Fibroblast of skin of right biceps (primary cell): ENCODE results near the gene ZNF385D.

Source experiments
- DNase-seq: peaks from one replicate; pipeline ENCODE4 v3.0.0-alpha.2; 2013

The ZNF385D gene

DNA sequence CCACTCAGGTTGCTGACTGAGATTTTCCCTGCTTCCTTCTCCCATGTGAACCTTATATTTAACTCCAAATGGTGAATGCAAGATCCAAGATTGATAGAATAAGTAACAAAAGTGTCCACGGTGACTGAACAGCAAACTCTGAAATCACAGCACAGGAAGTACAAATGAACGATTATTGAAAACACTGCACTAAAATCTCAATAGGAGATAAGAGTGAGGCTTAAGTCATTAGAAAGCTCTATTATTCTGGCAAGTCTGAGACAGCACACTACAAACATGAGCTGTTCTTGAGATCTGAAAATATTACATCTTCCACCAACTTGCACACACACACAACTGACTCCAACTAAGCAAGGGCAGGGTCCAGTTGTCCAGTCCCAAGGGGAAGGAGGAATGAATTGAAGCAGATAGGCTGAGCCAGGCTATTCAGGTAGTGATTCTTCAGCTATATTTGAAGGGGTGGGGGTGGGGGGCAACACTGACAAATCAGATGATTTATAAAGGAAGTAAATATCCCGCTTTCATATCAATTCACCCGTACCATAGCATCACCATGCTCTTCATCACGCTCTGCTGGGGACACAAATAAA, 2.9 kb downstream of the ZNF385D start:
- DNase-seq: no peak

DNA sequence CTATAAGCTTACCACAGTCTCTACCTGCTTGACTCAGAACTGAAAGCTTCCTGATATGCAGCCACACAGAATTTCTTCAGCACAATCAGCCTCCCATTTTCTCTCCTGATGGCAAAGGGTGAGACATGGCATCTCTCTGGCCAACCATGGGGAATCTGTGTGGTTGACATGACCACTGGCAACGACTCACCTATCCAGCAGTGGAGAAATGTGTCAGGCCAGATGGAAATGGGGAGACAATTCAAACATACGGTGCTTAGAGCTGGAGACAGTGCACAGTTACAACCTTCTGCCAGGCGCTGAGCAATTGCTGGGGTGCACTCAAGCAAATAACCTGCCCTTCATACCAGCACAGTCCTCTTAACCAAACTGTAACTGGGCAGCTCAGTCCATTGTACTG, 3.6 kb downstream of the ZNF385D start:
- peak; percentile 26 for DNase-seq

DNA sequence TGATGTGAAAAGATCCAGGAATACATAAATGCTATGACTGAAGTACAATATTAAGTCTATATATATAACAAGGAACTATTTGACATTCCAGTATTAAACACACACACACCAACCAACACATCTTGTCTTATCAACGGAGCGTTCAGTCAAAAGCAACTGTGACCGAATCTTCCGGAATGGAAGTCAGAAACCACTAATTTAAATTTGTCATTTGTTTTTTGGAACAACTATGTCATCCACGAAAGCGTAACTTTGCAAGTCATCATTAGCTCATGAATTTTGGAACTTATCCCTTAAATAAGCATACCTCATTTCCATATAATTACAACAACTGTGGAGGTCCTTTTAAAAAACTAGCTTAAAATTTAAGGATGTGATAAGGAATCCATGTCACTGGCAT, 5.0 kb downstream of the ZNF385D start:
- peak; percentile 55 for DNase-seq

DNA sequence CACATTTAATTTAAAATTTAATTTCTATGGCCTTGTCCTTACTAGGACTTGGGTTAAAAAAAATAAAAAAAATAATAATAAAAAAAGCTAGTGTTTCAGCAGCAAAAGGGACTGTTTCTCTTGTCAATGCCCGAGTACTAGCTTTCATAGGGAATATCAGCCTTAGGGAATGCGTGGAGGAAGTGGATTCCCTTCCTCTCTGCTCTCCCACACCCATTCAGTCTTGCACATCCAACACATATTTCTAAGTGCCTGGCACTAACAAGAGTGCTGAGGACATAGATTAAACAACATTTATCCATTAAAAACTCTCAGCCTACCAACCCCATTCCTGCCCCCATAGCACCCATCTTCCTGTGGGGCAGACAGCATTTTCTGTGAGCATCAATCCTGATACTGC, 6.2 kb downstream of the ZNF385D start:
- no peak for DNase-seq

DNA sequence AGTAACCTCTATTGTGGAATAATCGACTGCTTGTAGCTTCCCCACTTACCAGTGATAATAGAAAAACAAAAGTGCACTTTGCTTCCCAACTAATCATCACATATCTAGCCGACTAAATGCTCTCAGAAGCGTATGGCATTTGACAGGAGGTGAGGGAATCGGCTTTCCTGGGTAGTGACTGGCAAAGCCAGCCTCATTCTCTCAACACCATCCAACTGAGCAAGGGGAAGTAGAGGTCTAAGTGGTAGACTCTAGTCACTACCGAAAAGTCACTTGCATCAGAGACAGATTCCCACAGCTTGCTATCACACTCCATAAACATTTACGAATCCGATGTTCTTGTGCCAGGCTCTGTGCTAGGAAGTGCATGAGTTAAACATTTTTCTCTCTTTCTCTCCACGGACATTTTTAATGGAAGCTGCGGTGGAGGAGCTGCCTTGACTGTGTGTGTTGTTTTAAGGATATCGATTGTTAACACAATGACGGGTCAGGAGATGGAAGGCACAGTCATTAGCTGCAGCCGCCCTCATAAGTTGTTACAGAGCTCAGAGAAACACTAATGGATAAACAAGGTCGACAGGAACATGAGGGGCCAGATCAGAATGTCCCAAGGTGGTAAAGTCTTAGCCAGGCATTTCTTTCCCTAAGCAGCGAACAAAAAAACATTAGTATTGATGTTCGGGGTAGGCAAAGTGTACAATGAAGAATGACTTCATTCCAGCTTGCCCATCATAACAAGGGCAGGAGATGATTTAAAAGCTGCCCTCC, 11.9 kb downstream of the ZNF385D start:
- no peak for DNase-seq

DNA sequence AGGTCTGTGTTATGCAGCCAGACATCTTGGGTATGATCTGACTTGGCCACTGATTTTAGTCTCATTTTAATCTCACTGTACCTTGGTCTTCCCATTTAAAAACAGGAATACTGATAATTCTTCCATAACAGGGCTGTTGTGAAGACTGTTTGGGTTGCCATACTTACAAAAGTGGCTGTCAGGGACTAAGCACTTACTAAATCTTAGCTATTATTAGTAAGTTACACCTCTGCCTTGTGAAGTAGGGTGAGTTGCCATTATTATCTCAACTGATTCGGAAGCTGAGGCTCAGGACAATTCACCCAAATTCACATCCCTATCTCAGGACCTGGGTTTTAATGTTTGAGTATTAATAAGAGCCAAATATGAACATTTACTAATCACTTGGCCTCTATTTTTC, 12.7 kb downstream of the ZNF385D start:
- DNase-seq: no peak

DNA sequence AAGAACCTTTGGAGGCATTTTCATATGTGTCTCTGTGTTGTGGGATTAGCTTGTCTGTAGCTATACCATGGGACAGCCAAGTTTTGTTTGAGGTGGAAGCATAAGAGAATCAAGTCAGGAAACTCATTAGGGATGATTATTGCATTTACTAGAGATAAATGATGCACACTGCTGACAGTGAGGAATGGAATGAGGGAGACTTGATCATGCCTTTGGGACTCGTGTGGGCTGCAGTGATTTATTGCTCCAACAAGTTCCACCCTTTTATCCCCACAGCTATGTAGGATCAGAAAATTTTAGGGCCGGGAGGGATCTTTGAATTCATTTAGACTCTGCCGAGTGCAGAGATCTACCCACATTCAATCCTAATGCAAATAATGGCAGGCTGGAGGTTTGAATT, 16.3 kb downstream of the ZNF385D start:
- peak; percentile 85 for DNase-seq

DNA sequence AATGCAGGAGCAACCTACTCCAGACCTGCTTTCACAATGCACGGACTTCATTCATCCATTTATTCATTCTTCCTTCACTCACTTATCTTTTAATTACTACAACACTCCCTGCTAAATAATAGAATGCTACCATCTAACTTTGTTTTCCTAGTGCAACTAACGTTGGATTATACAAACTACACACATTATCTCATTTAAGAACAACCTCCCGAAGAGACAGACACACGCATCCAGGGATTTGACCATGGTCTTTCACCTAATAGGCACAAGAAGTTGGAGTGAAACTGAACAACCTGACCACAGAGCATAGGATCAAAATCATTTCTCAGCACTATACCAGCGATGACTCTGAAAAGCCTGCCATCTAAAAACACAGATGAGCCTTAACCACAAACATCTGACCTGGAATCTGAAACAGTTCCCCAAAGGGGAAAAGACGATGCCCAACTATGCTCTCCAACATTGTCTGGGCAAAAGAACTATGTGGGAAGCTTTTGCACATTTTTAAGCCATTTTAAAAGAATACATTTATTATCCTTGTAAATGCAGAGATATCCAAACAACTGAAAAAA, 21.0 kb downstream of the ZNF385D start:
- DNase-seq: peak; percentile 81

- DNase-seq: no peak
Observed at GRCh38 chr3:21729331-21729730, 21.7 kb downstream of the ZNF385D start.

DNA sequence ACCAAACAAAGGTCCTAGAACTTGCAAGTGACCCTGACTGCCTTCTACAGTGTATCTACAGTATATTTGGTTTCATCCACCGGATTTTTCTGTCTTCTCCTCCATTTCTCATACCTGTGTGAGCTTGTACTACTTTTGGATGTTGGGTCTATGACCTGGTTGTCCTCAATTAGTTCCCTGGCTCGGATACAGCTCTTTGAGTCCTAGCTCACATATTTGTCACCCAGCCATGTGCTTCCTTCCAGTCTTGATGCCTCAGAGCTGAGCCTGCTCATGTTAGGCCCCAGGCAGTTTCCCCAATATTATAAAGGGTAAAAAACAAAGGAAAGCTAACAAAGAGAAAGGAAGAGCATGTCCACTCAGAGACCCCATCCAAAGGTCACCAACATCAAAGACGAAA, 28.2 kb downstream of the ZNF385D start:
- no peak for DNase-seq

DNA sequence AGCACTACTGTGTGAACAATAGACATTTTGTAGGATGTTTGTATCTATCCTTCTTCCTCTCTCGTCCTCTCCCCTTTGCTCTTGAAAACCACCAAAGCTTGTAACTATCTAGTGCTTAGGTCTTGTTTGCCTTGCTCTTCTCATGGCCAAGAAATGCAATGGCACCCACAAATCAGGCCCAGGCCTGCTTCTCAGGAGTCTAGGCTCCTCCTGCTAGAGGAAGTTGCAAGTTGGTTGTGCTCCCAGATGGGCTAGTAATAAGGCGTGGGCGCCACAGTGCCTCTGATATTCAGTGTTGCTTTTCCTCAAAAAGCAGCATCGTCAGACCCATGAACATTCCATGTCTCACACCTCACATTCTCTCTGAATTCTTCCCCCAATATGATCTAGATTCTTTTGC, 28.7 kb downstream of the ZNF385D start:
- no peak for DNase-seq

GRCh38 chr3:21718943-21719591, 31.9 kb downstream of the ZNF385D start:
- DNase-seq: no peak

GRCh38 chr3:21718161-21718765, 32.7 kb downstream of the ZNF385D start:
- peak; percentile 99 for DNase-seq

- no peak for DNase-seq
Observed at GRCh38 chr3:21715662-21716061, 35.3 kb downstream of the ZNF385D start.

- DNase-seq: peak; percentile 78
Observed at GRCh38 chr3:21705769-21706168, 45.2 kb downstream of the ZNF385D start.

GRCh38 chr3:21704796-21705195, 46.2 kb downstream of the ZNF385D start:
- DNase-seq: peak; percentile 55

- DNase-seq: no peak
Observed at GRCh38 chr3:21703291-21703690, 47.7 kb downstream of the ZNF385D start.

DNA sequence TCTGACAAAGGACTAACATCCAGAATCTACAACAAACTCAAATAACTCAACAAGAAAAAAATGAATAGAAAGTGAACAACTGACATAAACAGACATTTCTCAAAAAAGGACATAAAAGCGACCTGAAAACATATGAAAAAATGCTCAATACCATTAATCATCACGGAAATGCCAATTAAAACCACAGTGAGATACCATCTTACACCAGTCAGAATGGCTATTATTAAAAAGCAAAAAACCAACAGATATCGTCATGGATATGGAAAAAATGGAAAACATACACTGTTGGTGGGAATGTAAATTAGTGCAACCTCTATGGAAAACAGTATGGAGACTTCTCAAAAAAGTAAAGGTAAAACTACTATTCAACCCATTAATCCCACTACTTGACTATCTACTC, 53.3 kb downstream of the ZNF385D start:
- no peak for DNase-seq

GRCh38 chr3:21694506-21694905, 56.5 kb downstream of the ZNF385D start:
- DNase-seq: no peak

DNA sequence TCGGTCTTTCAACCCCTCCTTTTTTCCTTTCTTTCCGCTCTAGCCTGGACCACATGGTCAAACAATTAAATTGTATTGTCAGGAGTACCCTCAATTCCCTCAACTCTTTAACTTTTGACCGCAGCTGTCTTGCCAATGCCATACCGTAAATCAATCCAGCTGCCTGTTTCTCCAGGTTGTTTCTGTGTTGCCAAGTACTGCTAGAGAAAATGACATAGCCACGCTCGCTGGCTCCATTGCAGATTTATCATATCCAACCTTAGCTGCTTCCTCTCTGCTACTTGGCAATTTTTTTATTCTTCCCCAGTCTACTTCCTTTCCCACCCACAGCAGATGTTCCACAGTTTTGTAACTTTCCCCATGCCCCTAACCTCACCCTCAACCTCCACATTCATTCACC, 60.0 kb downstream of the ZNF385D start:
- no peak for DNase-seq

- DNase-seq: peak; percentile 55
Observed at GRCh38 chr3:21682206-21682605, 68.8 kb downstream of the ZNF385D start.

DNA sequence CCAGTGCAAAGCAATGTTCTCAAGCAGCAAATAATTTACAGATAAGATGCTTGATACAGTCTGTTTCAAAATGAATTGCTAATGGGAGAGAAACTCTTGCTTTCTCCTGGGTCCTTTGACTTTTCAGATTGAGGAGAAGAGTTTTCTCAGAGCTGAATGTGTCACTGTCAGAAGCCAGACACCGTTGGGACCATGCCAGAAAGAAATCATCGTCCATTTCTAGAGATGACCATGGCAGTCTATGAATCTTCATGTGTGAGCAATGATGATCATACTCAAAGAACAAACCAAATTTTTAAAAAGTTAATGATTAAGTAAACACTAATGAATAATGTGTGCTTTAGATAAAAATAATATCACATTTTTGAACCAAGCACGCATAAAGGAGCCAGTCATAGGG, 77.6 kb downstream of the ZNF385D start:
- no peak for DNase-seq

DNA sequence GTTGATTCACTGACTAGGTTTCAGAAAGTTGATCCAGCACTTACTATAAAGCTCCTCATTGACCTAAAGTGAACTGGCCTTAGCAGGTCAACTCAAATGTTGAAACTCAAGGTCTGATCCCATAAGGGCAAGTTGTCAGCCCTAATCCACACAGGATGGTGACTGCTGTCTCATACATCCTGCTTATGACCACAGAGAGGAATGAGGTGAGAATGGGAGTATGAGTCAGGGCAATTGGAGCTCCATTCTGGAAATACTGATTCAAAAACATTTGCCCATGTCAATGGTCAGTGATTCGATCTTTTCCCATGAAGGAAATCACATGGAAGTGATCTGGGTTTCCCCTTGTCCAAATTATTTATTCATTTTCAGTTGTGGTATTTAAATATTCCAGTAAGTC, 78.7 kb downstream of the ZNF385D start:
- DNase-seq: peak; percentile 90

DNA sequence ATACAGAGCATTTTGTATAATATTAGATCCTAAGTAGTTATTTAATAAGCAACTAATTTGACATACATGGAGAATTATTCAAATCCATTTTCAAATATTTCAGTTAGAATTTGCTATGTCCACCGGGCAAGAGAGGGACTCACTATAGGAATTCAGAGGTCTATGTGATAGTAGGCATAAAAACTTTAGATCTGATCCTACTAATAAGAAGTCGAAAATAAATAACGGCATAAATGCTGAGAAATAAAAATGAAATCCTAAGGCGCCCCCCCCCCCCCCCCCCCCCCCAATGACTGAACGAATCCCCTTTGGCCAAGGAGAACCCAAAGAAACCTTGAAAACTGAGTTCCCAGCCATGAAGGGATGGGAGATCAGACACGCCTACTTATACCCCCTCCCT, 80.6 kb downstream of the ZNF385D start:
- no peak for DNase-seq
